22Rv1 (cell line): Measurements from ENCODE around the gene UACA.

Experiments used
- ZFX ChIP-seq: fragments of 450-650 bp; IDR thresholded peaks from 2 replicates; pipeline ENCODE4 v1.6.1; 2017; ENCODE audit warnings: antibody characterized with exemption, borderline replicate concordance
- TF ChIP-seq, protein P1 (sequence below): fragments of 450-650 bp; IDR thresholded peaks from 2 replicates; pipeline ENCODE4 v1.5.1; 2017; ENCODE audit warnings: mild to moderate bottlenecking

- TF ChIP-seq, protein P1, sequence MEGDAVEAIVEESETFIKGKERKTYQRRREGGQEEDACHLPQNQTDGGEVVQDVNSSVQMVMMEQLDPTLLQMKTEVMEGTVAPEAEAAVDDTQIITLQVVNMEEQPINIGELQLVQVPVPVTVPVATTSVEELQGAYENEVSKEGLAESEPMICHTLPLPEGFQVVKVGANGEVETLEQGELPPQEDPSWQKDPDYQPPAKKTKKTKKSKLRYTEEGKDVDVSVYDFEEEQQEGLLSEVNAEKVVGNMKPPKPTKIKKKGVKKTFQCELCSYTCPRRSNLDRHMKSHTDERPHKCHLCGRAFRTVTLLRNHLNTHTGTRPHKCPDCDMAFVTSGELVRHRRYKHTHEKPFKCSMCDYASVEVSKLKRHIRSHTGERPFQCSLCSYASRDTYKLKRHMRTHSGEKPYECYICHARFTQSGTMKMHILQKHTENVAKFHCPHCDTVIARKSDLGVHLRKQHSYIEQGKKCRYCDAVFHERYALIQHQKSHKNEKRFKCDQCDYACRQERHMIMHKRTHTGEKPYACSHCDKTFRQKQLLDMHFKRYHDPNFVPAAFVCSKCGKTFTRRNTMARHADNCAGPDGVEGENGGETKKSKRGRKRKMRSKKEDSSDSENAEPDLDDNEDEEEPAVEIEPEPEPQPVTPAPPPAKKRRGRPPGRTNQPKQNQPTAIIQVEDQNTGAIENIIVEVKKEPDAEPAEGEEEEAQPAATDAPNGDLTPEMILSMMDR = no peak
- no peak for TF ChIP-seq ZFX
Measured at GRCh38 chr15:70788114-70789049, 25.0 kb upstream of the UACA start.
